DMS153 treated with DMSO at 0.1 percent for 48 hours (cell line): Measurements from ENCODE around the gene CD99.
"Not testable (repeated sequence)": the region's sequence is repeated elsewhere in the genome, so short reads cannot be mapped to it uniquely, and the experiment has no call there.

Experiments used
- DNase-seq: peaks from one replicate; lab custom pipeline; 2025; ENCODE audit not compliant: unreplicated experiment; lab: John Stamatoyannopoulos, UW

CD99 gene

GRCh38 chrX:2719774-2720447 is 28.8 kb downstream of the CD99 start:
- no peak for DNase-seq

DNA sequence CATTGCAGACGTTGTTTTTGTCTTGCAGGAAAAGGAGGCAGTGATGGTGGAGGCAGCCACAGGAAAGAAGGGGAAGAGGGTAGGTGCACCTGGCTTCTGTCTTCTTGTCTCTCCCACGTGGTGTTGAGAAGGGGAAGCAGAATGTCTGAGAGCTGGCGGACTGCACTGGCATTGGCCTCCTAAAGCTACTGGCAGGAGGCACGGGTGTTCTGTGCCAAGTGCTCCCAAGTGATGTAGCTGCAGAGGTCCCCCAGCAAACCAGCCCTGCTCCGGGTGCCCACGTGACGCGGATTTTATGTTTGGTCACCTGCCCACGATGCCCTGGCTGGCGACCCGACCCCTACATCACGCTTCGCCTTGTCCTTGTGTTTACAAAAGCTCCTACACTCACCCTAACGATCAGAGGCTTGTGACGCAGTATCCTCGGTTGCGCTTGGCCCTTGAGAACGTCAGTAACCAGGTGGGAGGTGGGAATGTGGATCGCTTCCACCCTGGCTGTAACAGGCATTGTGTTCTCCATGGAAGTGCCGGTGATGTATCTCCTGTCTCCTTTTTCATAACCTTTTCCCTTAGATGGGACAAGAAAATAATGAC is 32.3 kb downstream of the CD99 start:
- DNase-seq: no peak

DNA sequence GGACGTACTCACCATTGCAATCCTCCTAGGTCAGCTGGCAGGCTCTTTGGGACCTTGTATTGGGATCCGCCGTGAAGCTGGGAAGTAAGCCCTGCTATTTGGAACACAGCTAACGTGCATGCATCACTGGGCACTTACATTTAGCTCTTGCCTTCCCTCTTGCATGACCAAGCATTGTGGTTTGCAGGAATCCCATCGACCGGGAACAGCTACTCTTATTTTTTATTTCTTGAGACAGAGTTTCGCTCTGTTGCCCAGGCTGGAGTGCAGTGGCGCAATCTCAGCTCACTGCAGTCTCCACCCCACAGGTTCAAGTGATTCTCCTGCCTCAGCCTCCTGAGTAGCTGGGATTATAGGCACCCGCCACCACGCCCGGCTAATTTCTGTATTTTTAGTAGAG is 36.2 kb downstream of the CD99 start:
- not testable (repeated sequence) for DNase-seq

GRCh38 chrX:2732076-2732475 is 41.0 kb downstream of the CD99 start:
- no peak for DNase-seq

DNA sequence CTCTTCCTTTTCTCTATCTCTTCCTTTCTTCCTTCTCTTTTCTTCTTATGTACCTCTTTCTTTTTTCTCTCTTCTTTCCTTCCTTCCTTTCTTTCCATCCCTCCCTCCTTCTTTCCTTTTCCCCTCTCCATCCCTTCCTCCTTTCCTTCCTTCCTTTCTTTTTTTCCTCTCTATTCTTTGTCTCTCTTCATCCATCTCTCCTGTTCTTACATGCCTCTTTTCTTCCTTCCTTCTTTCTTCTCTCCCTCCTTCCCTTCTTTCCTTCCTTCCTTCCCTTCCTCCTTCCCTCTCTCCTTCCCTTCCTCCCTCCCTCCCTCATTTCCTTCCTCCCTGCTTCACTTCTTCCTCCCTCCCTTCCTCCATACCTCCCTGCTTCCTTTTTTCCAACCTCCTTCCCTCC is 41.6 kb downstream of the CD99 start:
- DNase-seq: no peak

DNA sequence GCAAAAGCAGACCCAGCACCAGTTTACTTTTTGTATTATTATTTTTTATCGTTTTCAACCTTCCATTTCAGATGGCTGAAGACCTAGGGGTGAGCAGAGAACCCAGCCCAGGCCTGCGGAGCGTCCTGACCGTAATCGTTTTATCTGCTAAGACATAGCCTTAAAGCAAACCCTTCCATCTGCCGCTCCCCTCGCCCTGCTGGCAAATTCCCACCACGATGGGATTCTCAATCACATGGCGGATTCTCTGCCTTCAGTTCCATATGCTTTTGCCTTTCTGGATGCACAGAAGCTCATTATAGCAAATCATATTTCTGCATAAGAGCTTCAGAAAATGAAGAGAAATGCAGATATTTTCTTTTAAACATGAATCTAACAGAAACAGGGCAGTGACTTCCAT is 42.2 kb downstream of the CD99 start:
- no peak for DNase-seq

DNA sequence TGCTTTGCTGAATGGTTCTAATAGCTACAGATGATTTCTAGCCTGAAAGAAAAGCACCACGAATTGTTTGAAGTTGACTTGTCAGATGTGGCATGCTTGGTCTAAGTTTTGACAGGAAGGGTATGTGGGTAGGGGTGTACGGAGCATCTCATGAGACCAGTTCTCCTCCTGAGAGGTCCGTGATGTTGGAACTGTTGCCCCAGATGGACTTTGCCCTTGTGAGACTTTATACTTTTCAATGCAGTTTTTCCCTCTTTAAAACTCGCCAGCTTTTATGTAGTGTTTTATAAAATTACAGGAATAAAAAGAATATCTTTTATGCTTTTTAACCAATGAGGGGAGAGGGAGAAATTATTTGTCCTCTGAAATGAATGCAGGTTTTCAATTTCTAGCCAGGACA is 44.2 kb downstream of the CD99 start:
- DNase-seq: no peak

GRCh38 chrX:2740672-2741071 is 49.6 kb downstream of the CD99 start:
- DNase-seq: no peak

DNA sequence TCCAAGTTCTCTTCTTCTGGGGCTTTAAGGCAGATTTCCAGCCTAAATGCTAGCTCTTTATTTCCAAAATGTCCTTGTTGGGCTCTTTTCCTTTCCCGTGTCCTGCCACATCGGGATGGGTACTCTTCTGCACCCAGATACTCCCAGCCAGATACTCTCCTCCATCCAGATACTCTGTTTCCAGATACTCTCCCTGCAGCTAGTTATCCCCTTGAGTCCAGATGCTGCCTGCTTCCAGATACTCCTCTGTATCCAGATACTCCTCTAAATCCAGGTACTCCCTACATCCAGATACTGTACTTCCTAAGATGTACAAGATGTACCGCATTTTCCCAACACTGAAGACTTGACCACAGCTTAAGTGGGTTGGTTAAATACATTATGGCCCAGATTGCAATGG is 50.3 kb downstream of the CD99 start:
- DNase-seq: no peak

- DNase-seq: not testable (repeated sequence)
Measured at GRCh38 chrX:2746250-2746649, 55.2 kb downstream of the CD99 start.

- DNase-seq: no peak
Measured at GRCh38 chrX:2748171-2748814, 57.2 kb downstream of the CD99 start.

- no peak for DNase-seq
Measured at GRCh38 chrX:2748815-2749188, 57.7 kb downstream of the CD99 start.

DNA sequence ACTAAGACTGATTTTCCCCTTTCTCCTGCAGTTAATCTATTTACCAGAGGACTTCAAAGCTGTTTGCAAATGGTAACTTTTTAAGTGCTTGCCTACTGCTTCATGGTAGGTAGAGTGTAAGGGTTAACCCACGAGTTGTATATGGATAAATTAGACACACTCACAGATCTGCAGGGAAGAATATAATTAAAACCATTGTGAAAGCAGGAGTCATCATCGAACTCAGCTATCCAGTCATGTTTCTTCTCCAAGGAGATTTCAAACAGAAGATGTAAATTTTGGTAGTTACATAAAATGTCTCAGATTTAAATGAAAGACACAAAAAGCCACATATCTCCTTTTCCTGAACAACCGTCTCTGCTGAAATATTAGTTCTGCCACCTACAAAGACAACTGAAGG is 60.2 kb downstream of the CD99 start:
- no peak for DNase-seq

- DNase-seq: not testable (repeated sequence)
Measured at GRCh38 chrX:2751874-2752300, 60.8 kb downstream of the CD99 start, which contains the start of gene XG. TSS of gene XG (plus strand) at chrX:2752040. CDS start at chrX:2752275, 235 bp downstream.

DNA sequence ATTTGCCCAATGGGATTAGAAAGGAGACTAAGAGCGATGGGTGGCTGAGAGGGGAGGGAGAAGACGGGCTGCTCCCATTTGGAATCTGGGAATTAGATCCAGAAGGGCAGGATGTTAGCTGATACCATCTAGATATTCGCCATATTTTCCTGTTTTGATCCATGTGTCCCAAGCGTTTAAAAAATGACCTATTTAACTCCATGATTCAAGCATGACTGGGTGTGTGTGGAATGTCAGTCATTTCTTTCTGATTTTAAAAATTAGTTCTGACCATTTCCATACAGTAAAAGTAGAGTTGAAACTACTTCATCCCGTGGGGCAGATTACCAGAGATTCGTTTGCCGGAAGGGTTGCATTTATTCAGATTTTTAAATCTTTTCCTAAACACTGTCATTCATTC is 61.3 kb downstream of the CD99 start:
- DNase-seq: not testable (repeated sequence)

DNA sequence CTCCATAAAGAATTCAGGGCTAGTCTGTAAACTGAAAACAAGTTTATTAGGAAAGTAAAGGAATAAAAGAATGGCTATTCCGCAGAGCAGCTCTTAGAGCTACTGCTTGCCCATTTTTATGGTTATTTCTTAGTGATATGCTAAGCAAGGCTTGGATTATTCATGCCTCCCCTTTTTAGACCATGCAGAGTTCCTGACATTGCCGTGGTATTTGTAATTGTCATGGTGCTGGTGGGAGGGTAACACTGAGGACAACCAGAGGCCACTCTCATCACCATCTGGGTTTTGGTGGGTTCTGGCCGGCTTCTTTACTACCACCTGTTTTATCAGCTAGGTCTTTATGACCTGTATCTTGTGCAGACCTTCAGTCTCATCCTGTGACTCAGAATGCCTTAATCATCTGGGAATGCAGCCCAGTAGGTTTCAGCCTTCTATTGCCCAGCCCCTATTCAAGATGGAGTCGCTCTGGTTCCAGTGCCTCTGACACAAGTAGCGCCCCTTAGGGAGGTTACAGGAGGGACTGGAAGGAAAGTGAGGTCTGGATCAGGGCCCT is 64.1 kb downstream of the CD99 start:
- not testable (repeated sequence) for DNase-seq

DNA sequence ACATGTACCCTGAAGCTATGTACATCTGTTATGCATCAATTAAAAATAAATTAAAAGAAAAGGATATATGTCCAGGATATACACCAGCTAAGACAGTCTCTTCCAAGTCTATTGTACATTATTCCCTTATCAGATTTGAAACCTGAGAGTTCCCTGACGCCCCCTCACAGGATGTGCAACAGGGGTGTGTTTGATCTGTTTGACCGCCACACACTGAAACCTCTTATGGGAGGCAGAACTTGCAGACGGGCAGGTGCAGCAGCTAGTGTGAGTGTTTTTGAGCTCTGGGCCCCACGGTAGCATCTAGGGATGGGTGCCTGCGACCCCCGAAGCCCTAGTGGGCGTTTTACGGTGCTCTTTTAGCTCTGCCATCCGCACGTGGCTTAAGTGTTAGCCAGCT is 65.5 kb downstream of the CD99 start:
- DNase-seq: no peak

DNA sequence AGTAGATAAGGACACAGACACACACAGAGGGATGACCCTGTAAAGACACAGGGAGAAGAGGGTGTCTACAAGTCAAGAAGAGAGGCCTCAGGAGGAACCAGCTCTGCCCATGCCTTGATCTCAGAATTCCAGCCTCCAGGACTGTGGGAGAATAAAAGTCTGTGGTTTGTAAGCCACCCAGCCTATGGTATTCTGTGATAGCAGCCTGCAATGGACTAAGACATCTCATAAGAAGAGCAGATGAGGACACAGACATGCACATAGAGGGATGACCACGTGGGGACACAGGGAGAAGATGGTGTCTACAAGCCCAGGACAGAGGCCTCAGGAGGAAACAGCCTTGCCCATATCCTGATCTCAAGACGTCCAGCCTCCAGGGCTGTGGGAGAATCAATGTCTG is 70.2 kb downstream of the CD99 start:
- no peak for DNase-seq

DNA sequence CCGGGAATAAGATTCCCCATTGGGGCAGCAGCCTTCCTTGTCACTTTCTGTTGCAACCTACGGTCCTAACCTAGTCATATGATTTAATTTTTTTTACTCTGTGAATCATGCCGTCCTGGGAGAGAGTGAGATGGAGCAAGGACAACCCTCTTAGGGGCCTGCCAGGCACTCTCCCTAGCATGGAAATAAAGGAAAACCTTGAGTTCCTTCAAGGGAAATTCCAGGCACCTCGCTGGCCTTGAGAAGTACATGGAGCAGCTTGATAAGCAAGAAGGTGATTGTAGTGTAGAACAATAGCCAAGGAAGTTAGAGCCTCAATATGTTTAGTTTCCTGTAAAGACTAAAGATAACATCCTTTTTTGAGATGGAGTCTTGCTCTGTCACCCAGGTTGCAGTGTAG is 71.6 kb downstream of the CD99 start:
- not testable (repeated sequence) for DNase-seq

DNA sequence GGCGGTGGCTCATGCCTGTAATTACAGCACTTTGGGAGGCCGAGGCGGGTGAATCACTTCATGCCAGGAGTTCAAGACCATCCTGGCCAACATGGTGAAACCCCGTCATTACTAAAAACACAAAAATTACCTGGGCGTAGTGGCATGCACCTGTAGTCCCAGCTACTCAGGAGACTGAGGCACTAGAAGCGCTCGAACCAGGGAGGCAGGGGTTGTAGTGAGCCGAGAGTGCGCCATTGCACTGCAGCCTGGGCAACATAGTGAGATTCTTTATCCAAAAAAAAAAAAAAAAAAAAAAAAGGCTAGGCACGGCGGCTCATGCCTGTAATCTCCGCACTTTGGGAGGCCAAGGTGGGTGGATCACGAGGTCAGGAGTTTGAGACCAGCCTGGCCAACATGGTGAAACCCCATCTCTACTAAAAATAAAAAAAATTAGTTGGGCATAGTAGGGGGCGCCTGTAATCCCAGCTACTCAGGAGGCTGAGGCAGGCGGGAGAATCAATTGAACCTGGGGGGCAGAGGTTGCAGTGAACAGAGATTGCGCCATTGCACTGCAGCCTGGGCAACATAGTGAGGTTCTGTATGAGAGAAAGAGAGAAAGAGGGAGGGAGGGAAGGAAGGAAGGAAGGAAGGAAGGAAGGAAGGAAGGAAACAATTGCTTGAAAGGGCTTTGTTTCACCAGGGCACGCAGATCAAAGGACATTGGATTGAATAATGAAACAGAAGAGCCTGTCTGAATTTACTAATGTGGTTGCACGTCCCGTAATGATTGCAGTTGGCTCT is 73.9 kb downstream of the CD99 start:
- DNase-seq: not testable (repeated sequence)

DNA sequence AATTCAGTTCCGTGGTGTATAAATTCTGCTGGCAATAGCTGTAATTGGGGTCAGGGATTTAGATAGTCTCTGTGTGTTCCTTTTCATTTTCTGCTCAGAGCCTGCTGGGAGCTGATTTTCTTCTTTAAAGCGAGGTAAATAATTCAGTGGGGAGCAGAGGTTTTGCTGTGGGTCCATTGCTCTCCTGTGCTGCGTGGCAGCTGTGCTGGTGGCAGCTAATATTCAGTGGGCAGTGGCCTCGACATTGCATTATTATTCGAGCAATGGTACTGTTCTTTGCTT is 74.4 kb downstream of the CD99 start:
- no peak for DNase-seq

DNA sequence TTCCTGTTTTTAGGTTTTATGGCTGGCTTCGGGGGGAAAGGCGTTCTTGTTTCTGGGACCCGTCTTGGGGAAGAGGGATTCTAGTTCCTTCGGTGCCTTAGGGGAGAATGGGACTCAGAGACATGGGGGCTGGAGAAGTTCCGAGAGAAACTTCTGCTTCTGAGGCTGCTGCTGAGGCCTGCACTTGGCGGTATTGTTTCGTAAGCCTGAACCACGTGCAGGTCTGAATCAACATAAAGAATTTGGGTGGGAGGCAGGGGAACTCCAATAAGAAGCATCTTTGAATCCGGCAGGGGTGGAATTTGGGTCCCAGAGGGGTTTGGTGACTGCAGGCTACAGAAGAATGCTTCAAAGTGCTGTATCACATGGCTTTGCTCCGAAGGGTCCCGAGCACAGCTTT is 75.8 kb downstream of the CD99 start:
- no peak for DNase-seq
